Measurements from ENCODE around the gene ITGBL1.

Gene ITGBL1

DNA sequence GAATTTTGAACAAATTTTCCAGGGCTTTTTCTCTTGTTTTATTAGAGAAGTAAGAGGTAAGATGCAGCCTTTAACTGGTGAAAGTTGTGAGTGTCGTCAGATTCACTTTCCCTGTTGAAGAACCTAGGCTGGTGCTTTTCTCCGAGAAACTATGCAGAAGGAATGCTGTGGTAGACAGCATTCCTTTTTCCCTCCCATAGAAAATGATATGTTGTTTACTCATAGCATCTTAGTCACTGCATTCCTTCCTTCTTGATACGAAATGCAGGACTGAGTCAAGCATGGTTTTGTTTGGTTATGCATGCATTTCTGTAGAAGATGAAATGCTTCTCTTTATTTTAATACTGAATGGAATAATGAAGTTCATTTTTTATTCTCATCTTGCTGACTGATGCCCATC is 3.4 kb downstream of the ITGBL1 start:
- Histone ChIP-seq H3K4me3 (ENCODE audit: low read length) (no peak overlapping the region), H3K9ac (ENCODE audit: low read length) (no peak overlapping the region), H3K27me3 (ENCODE audit: control insufficient read depth, insufficient read depth, low read length) (no peaks in the 10 kb centered on the region), H3K9me3 (ENCODE audit: control insufficient read depth, low read length) (no peaks in the 10 kb centered on the region), H3K4me1 (ENCODE audit: control insufficient read depth, insufficient read depth, low read length) (peaks cover 5% of the 10 kb centered on the region), H3K36me3 (ENCODE audit: control insufficient read depth, insufficient read depth, low read length) (no peaks in the 10 kb centered on the region)

- Histone ChIP-seq H3K4me1 (ENCODE audit: control insufficient read depth, insufficient read depth, low read length) (peaks cover 5% of the 10 kb centered on the region), H3K27me3 (ENCODE audit: control insufficient read depth, insufficient read depth, low read length) (no peaks in the 10 kb centered on the region), H3K4me3 (ENCODE audit: low read length) (no peak overlapping the region), H3K9ac (ENCODE audit: low read length) (no peak overlapping the region), H3K36me3 (ENCODE audit: control insufficient read depth, insufficient read depth, low read length) (no peaks in the 10 kb centered on the region), H3K9me3 (ENCODE audit: control insufficient read depth, low read length) (no peaks in the 10 kb centered on the region)
These were observed 4.7 kb downstream of the ITGBL1 start for GRCh38 chr13:101457176-101457575.

DNA sequence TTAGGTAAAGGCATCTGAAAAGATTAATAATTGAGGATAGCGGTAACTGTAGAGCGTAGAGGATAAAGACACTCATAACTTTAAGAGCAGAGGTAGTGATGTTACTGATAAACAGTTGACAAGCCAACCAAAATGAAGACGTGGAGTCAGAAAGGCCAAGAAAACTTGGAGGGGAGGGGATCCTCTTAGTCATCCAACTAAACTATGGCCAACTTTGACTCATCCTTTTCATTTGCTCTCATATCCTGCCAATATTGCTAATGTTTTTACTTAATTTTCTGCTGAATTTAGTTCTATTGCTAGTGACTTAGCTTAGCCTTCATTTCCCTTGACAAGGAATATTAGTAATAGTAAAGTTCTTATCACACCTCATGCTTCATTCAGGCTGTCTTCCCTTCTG is 13.4 kb downstream of the ITGBL1 start:
- no peaks in the 10 kb centered on the region for H3K4me1 ChIP-seq (ENCODE audit: control insufficient read depth, insufficient read depth, low read length)
- no peaks in the 10 kb centered on the region for H3K36me3 ChIP-seq (ENCODE audit: control insufficient read depth, insufficient read depth, low read length)
- no peak overlapping the region for H3K9ac ChIP-seq (ENCODE audit: low read length)
- no peaks in the 10 kb centered on the region for H3K9me3 ChIP-seq (ENCODE audit: control insufficient read depth, low read length)
- H3K27me3 ChIP-seq (ENCODE audit: control insufficient read depth, insufficient read depth, low read length) = no peaks in the 10 kb centered on the region
- no peak overlapping the region for H3K4me3 ChIP-seq (ENCODE audit: low read length)

GRCh38 chr13:101467415-101467814 is 14.9 kb downstream of the ITGBL1 start:
- no peaks in the 10 kb centered on the region for H3K27me3 ChIP-seq (ENCODE audit: control insufficient read depth, insufficient read depth, low read length)
- H3K4me3 ChIP-seq (ENCODE audit: low read length) = no peak overlapping the region
- no peak overlapping the region for H3K9ac ChIP-seq (ENCODE audit: low read length)
- H3K36me3 ChIP-seq (ENCODE audit: control insufficient read depth, insufficient read depth, low read length) = no peaks in the 10 kb centered on the region
- no peaks in the 10 kb centered on the region for H3K9me3 ChIP-seq (ENCODE audit: control insufficient read depth, low read length)
- H3K4me1 ChIP-seq (ENCODE audit: control insufficient read depth, insufficient read depth, low read length) = no peaks in the 10 kb centered on the region

GRCh38 chr13:101473458-101473857 is 21.0 kb downstream of the ITGBL1 start:
- no peaks in the 10 kb centered on the region for H3K4me1 ChIP-seq (ENCODE audit: control insufficient read depth, insufficient read depth, low read length)
- H3K9me3 ChIP-seq (ENCODE audit: control insufficient read depth, low read length) = no peaks in the 10 kb centered on the region
- no peak overlapping the region for H3K4me3 ChIP-seq (ENCODE audit: low read length)
- no peak overlapping the region for H3K9ac ChIP-seq (ENCODE audit: low read length)
- H3K27me3 ChIP-seq (ENCODE audit: control insufficient read depth, insufficient read depth, low read length) = no peaks in the 10 kb centered on the region
- no peaks in the 10 kb centered on the region for H3K36me3 ChIP-seq (ENCODE audit: control insufficient read depth, insufficient read depth, low read length)

DNA sequence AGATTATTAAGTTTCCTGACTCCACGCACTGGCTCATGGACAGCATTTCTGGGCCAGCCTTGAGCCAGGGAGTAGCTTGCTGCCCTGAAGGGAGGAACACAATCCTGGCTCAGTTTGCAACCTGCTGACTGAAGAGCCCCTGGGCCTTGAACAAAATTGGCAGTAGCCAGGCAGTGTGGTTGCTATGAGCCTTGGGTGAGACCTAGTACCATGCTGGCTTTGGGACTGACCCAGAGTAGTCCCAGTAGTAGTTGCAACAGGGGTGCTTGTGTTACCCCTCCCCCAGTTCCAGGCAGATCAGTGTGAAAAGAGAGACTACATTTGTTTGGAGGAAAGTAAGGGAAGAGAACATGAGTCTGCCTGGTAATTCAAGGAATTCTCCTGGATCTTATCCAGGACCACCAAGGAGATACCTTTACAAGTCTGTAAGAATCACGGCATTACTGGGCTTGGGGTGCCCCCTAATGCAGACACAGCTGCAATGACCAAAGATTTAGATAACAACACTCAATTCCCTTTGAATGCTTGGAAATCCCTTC is 22.0 kb downstream of the ITGBL1 start:
- no peaks in the 10 kb centered on the region for H3K4me1 ChIP-seq (ENCODE audit: control insufficient read depth, insufficient read depth, low read length)
- H3K36me3 ChIP-seq (ENCODE audit: control insufficient read depth, insufficient read depth, low read length) = no peaks in the 10 kb centered on the region
- H3K9ac ChIP-seq (ENCODE audit: low read length) = no peak overlapping the region
- no peaks in the 10 kb centered on the region for H3K9me3 ChIP-seq (ENCODE audit: control insufficient read depth, low read length)
- H3K27me3 ChIP-seq (ENCODE audit: control insufficient read depth, insufficient read depth, low read length) = no peaks in the 10 kb centered on the region
- no peak overlapping the region for H3K4me3 ChIP-seq (ENCODE audit: low read length)

DNA sequence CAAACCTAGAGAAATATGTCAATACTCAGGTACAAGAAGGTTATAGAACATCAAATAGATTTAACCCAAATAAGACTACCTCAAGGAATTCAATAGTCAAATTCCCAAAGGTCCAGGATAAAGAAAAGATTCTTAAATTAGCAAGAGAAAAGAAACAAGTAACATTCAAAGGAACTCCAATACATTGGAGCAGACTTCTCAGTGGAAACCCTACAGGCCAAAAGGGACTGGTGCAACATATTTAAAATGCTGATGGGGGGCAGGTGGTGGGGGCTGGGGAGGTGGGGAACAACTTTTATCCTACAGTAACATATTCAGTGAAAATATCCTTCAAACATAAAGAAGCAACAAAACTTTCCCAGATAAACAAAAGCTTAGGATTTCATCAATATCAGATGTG is 23.1 kb downstream of the ITGBL1 start:
- Histone ChIP-seq H3K27me3 (ENCODE audit: control insufficient read depth, insufficient read depth, low read length) (no peaks in the 10 kb centered on the region), H3K4me3 (ENCODE audit: low read length) (no peak overlapping the region), H3K9me3 (ENCODE audit: control insufficient read depth, low read length) (no peaks in the 10 kb centered on the region), H3K4me1 (ENCODE audit: control insufficient read depth, insufficient read depth, low read length) (no peaks in the 10 kb centered on the region), H3K36me3 (ENCODE audit: control insufficient read depth, insufficient read depth, low read length) (no peaks in the 10 kb centered on the region), H3K9ac (ENCODE audit: low read length) (no peak overlapping the region)

DNA sequence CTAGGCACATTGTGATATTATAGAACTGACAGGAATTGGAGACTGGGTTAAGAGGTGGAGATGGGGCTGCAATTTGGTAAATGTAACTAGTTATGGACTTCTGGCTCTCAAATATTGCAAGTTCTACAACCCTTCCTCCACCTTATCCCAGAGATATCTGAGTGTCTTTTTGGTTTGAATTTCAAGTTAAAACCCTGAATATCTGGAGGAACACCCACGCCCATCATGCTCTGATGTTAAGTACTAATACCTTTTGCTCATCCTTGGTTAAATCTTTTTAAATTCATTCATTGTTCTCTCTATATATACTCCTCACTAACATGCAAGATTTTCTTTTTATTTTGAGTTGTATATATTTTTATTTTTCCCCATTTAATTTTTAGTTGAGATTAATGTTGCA is 28.9 kb downstream of the ITGBL1 start:
- Histone ChIP-seq H3K9me3 (ENCODE audit: control insufficient read depth, low read length) (no peaks in the 10 kb centered on the region), H3K9ac (ENCODE audit: low read length) (no peak overlapping the region), H3K4me3 (ENCODE audit: low read length) (no peak overlapping the region), H3K27me3 (ENCODE audit: control insufficient read depth, insufficient read depth, low read length) (no peaks in the 10 kb centered on the region), H3K36me3 (ENCODE audit: control insufficient read depth, insufficient read depth, low read length) (no peaks in the 10 kb centered on the region), H3K4me1 (ENCODE audit: control insufficient read depth, insufficient read depth, low read length) (no peaks in the 10 kb centered on the region)

DNA sequence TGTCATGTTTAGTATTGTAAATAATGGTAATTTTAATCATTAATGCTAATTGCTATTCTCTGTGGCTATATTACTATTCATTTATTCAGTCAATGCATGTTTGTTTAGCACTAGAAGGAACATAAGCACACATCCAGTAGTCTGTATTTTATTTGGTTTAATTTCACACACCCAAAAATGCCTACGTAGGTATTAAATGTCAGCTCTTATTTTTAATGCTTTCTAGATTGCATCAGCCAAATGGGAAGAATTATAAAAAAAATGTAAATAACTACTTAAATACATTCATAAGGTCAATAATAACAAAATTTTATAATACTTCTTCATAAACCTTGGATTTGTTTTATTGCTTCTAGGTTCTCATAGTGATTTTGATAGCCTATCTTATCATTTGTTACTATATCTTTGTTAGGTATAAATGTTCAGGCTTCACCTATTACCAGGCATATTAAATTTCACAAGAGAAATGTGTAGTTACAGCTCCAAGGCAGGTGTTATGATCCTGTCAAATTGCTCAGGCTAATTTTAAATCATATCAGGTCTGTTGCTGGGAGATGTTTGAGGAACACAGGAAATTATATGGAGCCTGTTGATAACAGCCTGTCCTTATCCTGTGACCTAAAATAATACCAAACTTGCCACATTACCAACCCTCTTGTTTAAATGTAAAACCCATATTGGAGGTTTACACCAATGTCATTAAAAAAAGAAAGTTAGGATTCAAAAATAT is 34.4 kb downstream of the ITGBL1 start:
- Histone ChIP-seq H3K4me3 (ENCODE audit: low read length) (no peak overlapping the region), H3K27me3 (ENCODE audit: control insufficient read depth, insufficient read depth, low read length) (no peaks in the 10 kb centered on the region), H3K36me3 (ENCODE audit: control insufficient read depth, insufficient read depth, low read length) (no peaks in the 10 kb centered on the region), H3K9me3 (ENCODE audit: control insufficient read depth, low read length) (no peaks in the 10 kb centered on the region), H3K4me1 (ENCODE audit: control insufficient read depth, insufficient read depth, low read length) (no peaks in the 10 kb centered on the region), H3K9ac (ENCODE audit: low read length) (no peak overlapping the region)

GRCh38 chr13:101487438-101487830 is 35.0 kb downstream of the ITGBL1 start:
- Histone ChIP-seq H3K36me3 (ENCODE audit: control insufficient read depth, insufficient read depth, low read length) (no peaks in the 10 kb centered on the region), H3K9me3 (ENCODE audit: control insufficient read depth, low read length) (no peaks in the 10 kb centered on the region), H3K4me3 (ENCODE audit: low read length) (no peak overlapping the region), H3K4me1 (ENCODE audit: control insufficient read depth, insufficient read depth, low read length) (no peaks in the 10 kb centered on the region), H3K9ac (ENCODE audit: low read length) (no peak overlapping the region), H3K27me3 (ENCODE audit: control insufficient read depth, insufficient read depth, low read length) (no peaks in the 10 kb centered on the region)

- Histone ChIP-seq H3K4me1 (ENCODE audit: control insufficient read depth, insufficient read depth, low read length) (no peaks in the 10 kb centered on the region), H3K27me3 (ENCODE audit: control insufficient read depth, insufficient read depth, low read length) (no peaks in the 10 kb centered on the region), H3K4me3 (ENCODE audit: low read length) (no peak overlapping the region), H3K9ac (ENCODE audit: low read length) (no peak overlapping the region), H3K36me3 (ENCODE audit: control insufficient read depth, insufficient read depth, low read length) (no peaks in the 10 kb centered on the region), H3K9me3 (ENCODE audit: control insufficient read depth, low read length) (no peaks in the 10 kb centered on the region)
These were observed 36.3 kb downstream of the ITGBL1 start for GRCh38 chr13:101488734-101489133.

- no peaks in the 10 kb centered on the region for H3K9me3 ChIP-seq (ENCODE audit: control insufficient read depth, low read length)
These were observed 37.3 kb downstream of the ITGBL1 start for GRCh38 chr13:101489643-101490405.

More at GRCh38 chr13:101489643-101490405, 37.3 kb downstream of the ITGBL1 start:
- Histone ChIP-seq H3K4me3 (ENCODE audit: low read length) (no peak overlapping the region), H3K4me1 (ENCODE audit: control insufficient read depth, insufficient read depth, low read length) (no peaks in the 10 kb centered on the region), H3K27me3 (ENCODE audit: control insufficient read depth, insufficient read depth, low read length) (no peaks in the 10 kb centered on the region), H3K36me3 (ENCODE audit: control insufficient read depth, insufficient read depth, low read length) (no peaks in the 10 kb centered on the region), H3K9ac (ENCODE audit: low read length) (no peak overlapping the region)

Data from mucosa of stomach (tissue), 1 donor.